Gastroesophageal sphincter (tissue), 4 donors: ENCODE data around the gene NLRP10. TPM values are rescaled to one million over a fixed set of nuclear protein-coding genes. Genes with fewer than 3 reads are reported as not detected.

Experiments used
- ATAC-seq: fragments of 150-250 bp; one replicate; pipeline ENCODE4 v1.9.1; 2016; ENCODE audit warnings: mild to moderate bottlenecking, moderate library complexity
- H3K27ac ChIP-seq, 4 donors: fragments of 200-600 bp; sonication (generic) in 3 of 4; 1 replicate in 3 of 4; 2 replicates in 1 of 4; pipeline ENCODE4 v1.5.1; 2016 to 2019
- H3K27me3 ChIP-seq: fragments of 200-600 bp; sonication (generic); one replicate; pipeline ENCODE4 v1.5.1; 2019
- H3K36me3 ChIP-seq, 2 donors: fragments of 200-600 bp; sonication (generic); one replicate each; pipeline ENCODE4 v1.5.1; 2019; ENCODE audit warnings: control low read depth in 1 of 2
- H3K4me1 ChIP-seq, 3 donors: fragments of 200-600 bp; sonication (generic); 1 replicate in 2 of 3; 2 replicates in 1 of 3; pipeline ENCODE4 v1.5.1; 2016 to 2019; ENCODE audit warnings: control low read depth in 2 of 3
- H3K4me3 ChIP-seq, 2 donors: fragments of 200-600 bp; sonication (generic); one replicate each; pipeline ENCODE4 v1.5.1; 2019; ENCODE audit warnings: mild to moderate bottlenecking in 1 of 2, moderate library complexity in 1 of 2
- H3K9me3 ChIP-seq, 3 donors: fragments of 200-600 bp; sonication (generic); one replicate each; pipeline ENCODE4 v1.5.1; 2017 to 2019; ENCODE audit warnings: control low read depth in 2 of 3
- EP300 ChIP-seq: sonication (generic); formaldehyde crosslinking; IDR thresholded peaks from one replicate; pipeline ENCODE4 v1.6.1; 2017; ENCODE audit warnings: antibody characterized with exemption, mild to moderate bottlenecking
- POLR2A ChIP-seq, 2 donors: fragments of 450-650 bp; IDR thresholded peaks; one replicate each; pipeline ENCODE4 v1.6.1; 2017; ENCODE audit warnings: antibody characterized with exemption in 2 of 2, mild to moderate bottlenecking in 2 of 2, moderate library complexity in 1 of 2
- POLR2AphosphoS5 ChIP-seq: sonication (generic); formaldehyde crosslinking; IDR thresholded peaks from one replicate; pipeline ENCODE4 v1.6.1; 2017; ENCODE audit warnings: antibody characterized with exemption
- WGBS, 2 donors: methylation state at CpG; one replicate each; pipeline ENCODE4 v1.1.5; 2018; ENCODE audit warnings: low coverage in 1 of 2; 5-methylcytosine and 5-hydroxymethylcytosine counted together
- total RNA-seq, 4 donors: library from RNA; depleted of rRNA; stranded (reverse); fragments of >200 nt; gene quantifications; one replicate each; pipeline ENCODE4 v1.1.0, GENCODE V29; 2016
- TF ChIP-seq, protein P1 (sequence below), 4 experiments: fragments of 200-600 bp in 2 of 4; fragments of 450-650 bp in 2 of 4; sonication (generic) in 1 of 4; IDR thresholded peaks; one replicate each; pipeline ENCODE4 v1.5.1; 2017 to 2019; ENCODE audit warnings: antibody characterized with exemption in 4 of 4, mild to moderate bottlenecking in 2 of 4, moderate library complexity in 2 of 4

NLRP10 gene
- total RNA-seq, 4 donors from 2014 or later: not detected

DNA sequence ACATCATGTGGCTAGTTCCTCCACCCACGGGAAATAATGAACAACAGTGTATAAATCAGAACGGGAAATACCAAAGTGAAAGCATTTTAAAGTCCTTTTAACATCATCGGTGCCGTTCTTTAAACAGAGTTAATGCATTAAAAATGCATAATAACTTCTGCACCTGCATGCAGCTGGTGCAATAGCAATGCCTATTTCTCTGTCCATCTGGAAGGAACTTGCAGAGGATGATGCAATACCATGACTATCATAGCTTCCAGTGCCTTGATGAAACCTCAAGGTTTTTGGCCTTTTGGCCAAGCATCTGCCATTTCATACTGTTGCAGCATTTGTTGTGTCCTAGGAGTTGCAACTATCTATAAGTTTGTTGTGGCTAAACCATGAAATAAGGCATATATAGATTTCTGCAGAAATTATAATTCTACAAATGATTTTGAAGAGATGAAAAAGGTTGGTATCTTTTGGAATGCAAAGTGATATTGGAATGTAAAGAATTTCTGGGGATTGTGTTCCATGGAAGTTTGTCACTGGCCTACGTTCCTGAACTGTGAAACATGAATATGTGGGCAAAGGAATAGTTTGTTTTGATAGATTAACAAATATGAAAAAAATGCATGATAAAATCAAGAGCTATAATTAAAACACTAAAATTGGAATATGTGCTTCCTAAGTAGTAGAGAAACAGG lies 12.1 kb upstream of the NLRP10 start:
- Histone ChIP-seq H3K27ac (no peak overlapping the region), H3K36me3 (no peaks in the 10 kb centered on the region), H3K4me1 (no peaks in the 10 kb centered on the region), H3K9me3 (no peaks in the 10 kb centered on the region), H3K4me3 (no peak overlapping the region), H3K27me3 (peaks cover 12% of the 10 kb centered on the region)
- no peak for ATAC-seq
- 49 to 56% methylated on average over 5 of the region's 5 CpGs for WGBS, 2 donors
- TF ChIP-seq, protein P1, sequence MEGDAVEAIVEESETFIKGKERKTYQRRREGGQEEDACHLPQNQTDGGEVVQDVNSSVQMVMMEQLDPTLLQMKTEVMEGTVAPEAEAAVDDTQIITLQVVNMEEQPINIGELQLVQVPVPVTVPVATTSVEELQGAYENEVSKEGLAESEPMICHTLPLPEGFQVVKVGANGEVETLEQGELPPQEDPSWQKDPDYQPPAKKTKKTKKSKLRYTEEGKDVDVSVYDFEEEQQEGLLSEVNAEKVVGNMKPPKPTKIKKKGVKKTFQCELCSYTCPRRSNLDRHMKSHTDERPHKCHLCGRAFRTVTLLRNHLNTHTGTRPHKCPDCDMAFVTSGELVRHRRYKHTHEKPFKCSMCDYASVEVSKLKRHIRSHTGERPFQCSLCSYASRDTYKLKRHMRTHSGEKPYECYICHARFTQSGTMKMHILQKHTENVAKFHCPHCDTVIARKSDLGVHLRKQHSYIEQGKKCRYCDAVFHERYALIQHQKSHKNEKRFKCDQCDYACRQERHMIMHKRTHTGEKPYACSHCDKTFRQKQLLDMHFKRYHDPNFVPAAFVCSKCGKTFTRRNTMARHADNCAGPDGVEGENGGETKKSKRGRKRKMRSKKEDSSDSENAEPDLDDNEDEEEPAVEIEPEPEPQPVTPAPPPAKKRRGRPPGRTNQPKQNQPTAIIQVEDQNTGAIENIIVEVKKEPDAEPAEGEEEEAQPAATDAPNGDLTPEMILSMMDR (IDR thresholded peaks at IDR 0.05): no peak
- no peak for TF ChIP-seq EP300
- no peak for TF ChIP-seq POLR2A (IDR thresholded peaks at IDR 0.05)
- TF ChIP-seq POLR2AphosphoS5: no peak

DNA sequence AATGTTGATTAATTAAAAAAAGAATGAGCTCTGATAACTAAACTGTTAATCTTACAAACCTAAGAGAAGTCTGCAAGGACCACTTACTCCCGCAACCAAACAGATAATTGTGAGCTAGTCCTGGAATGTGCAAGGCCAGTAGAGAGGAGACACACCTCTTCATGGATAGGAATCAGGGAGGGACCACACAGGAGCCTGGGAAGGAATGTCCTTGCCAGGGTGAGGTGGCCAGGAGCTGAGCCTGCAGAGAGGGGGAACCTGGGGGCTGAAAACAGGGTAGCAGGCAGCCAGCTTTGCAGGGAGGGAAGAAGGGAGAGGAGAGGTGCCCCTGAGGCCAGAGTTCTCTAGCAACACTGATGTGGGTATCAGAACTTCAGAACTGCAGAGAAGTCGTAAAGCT lies 9.4 kb upstream of the NLRP10 start:
- ATAC-seq: no peak
- Histone ChIP-seq H3K36me3 (no peaks in the 10 kb centered on the region), H3K9me3 (no peaks in the 10 kb centered on the region), H3K27ac (no peak overlapping the region), H3K4me3 (no peak overlapping the region), H3K4me1 (no peaks in the 10 kb centered on the region), H3K27me3 (peaks cover 12% of the 10 kb centered on the region)
- TF ChIP-seq EP300: no peak
- TF ChIP-seq, protein P1 (IDR thresholded peaks at IDR 0.05): no peak
- no peak for TF ChIP-seq POLR2AphosphoS5
- TF ChIP-seq POLR2A (IDR thresholded peaks at IDR 0.05): no peak
- WGBS, 2 donors: 50 to 83% methylated on average over 1 to 2 of the region's 2 CpGs

DNA sequence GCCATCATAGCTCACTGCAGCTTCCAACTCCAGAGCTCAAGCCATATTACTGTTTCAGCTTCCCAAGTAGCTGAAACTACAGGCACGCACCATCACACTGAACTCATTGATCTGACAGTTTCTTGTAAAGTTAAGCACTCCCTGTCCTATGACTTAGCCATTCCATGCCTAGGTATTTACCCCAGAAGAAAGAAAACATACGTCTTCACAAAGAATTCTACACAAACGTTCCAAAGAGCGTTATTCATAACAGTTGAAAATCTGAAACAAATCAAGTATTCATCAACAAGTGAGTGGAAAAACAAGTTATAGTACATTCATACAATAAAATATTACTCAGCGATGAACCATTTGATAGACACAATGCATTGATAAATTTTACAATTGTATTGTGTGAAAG lies 7.8 kb upstream of the NLRP10 start:
- Histone ChIP-seq H3K4me1 (no peaks in the 10 kb centered on the region), H3K27me3 (peaks cover 12% of the 10 kb centered on the region), H3K36me3 (no peaks in the 10 kb centered on the region), H3K4me3 (no peak overlapping the region), H3K27ac (no peak overlapping the region), H3K9me3 (no peaks in the 10 kb centered on the region)
- no peak for ATAC-seq
- TF ChIP-seq POLR2AphosphoS5 (no peak), POLR2A (IDR thresholded peaks at IDR 0.05) (no peak), EP300 (no peak)
- TF ChIP-seq, protein P1 (IDR thresholded peaks at IDR 0.05): no peak
- 82 to 85% methylated on average over 5 of the region's 5 CpGs for WGBS, 2 donors

DNA sequence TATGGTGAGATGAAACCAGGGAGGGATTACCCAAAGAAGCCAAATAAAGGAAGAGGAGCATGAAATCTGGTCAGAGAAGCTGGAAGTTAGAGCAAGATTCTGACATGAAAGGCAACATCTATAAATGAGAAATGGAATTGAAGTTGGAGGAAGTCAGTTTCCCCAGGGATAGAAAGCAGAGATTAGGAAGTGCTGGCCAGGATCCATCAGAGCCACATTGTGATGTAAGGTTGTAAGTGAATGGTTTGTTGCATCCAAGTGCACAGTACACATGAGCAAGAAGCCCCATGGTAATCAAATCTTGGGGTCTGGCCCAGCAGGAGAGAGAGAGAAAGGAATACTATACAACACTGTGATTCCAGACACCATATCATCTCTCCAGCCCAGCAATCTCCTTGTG lies 6.6 kb upstream of the NLRP10 start:
- Histone ChIP-seq H3K4me3 (no peak overlapping the region), H3K27me3 (peaks cover 12% of the 10 kb centered on the region), H3K4me1 (no peaks in the 10 kb centered on the region), H3K36me3 (no peaks in the 10 kb centered on the region), H3K9me3 (no peaks in the 10 kb centered on the region), H3K27ac (no peak overlapping the region)
- TF ChIP-seq POLR2A (IDR thresholded peaks at IDR 0.05) (no peak), POLR2AphosphoS5 (no peak), EP300 (no peak)
- TF ChIP-seq, protein P1 (IDR thresholded peaks at IDR 0.05): no peak
- ATAC-seq: no peak
